DMS53 treated with DMSO at 0.1 percent for 48 hours (cell line): ENCODE data around the gene SEPSECS.
A peak's percentile ranks its signal among the peaks of the same experiment; 100 is the strongest.

Experiments used
- DNase-seq: peaks from one replicate; lab custom pipeline; 2025; ENCODE audit not compliant: unreplicated experiment; lab: John Stamatoyannopoulos, UW

Gene SEPSECS

GRCh38 chr4:25157081-25157480 is 3.2 kb downstream of the SEPSECS start:
- no peak for DNase-seq

GRCh38 chr4:25155947-25156346 is 4.3 kb downstream of the SEPSECS start:
- no peak for DNase-seq

DNA sequence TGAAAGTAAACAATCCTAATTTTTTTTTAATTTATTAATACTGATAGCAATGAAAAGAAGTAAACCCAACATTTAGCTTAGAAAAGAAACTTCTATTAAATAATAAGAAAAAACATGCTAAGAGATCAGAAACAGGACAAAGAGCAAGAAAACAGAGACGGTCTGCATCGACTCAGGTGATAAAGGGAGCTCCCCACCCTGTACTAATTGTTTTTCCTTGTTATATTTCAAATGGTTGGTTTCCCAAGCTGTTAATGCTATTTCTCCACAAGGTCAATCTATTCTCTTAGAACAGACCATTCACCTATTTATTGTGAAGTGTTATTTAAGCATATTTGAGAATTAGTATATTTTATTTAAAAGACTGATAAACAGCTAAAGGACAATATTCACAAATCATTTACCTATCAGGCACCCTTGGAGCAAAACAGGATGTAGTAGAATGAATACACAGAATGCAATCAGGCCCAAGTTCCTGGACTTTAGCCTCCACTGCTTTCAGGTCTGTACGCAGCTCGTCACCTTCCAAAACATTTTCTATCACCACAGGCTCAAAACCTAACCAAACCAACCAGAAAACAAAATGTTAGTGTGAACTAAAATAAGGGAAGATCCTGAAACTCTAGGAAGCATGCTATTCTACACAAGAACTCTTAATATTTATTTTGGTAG is 5.5 kb downstream of the SEPSECS start:
- DNase-seq = peak; percentile 83

- DNase-seq = no peak
Observed at GRCh38 chr4:25146076-25146475, 14.2 kb downstream of the SEPSECS start.

- peak; percentile 69 for DNase-seq
Observed at GRCh38 chr4:25144870-25145481, 15.3 kb downstream of the SEPSECS start.

GRCh38 chr4:25142468-25142867 is 17.8 kb downstream of the SEPSECS start:
- no peak for DNase-seq

DNA sequence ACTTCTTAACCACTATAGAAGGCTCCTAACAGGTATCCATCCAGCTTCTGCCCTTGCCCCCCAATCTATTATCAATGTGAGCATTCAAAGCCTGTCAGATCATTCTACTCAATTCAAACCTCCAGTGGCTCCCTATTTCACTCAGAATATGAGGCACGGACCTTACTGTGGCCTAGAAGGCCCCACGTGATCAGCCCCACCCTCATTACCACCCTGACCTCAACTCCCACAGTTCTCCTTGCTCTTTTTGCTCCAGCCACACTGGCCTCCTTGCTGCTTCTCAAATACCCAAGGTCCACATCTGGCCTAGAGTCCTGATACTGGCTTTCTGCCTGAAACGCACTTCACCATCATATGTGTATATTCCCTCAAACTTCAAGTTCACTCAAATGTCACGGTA is 18.7 kb downstream of the SEPSECS start:
- DNase-seq = no peak

DNA sequence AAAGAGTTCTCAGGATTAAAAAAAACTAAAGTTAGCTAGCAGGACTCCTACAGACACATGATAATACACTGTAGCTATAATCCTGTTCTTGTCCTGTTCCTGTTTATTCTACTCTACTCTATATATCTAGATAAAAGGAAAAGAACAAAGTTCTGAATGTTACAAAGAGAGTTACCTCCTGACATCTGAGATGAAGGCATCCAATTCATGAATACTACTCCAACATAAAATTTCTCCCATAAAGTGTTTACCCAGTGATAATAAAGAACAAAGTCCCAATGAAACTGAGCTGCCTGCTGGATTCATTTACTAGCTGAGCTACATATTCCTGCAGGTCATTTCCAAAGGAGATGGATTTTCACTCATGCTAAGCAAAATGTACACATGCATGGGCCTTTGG is 27.1 kb downstream of the SEPSECS start:
- DNase-seq = no peak

GRCh38 chr4:25131926-25132325 is 28.3 kb downstream of the SEPSECS start:
- no peak for DNase-seq

DNA sequence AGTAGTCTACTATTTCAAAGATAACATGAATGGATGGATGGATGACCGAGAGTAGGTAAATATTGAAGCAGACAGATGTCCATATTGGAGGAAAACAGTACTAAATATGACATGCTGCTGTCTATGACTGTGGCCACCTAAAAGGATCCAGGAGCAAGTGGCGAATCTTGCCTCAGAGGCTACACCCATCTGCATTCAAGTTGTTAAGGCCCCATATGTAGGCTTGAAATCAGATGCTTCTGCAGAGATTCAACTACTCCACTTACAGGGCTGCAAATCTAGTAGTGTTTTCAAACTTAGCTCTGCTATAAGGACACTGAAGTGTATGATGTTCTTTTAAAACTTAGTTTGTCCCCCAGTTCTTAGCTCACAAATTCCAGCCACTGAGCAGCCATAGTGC is 28.9 kb downstream of the SEPSECS start:
- no peak for DNase-seq

DNA sequence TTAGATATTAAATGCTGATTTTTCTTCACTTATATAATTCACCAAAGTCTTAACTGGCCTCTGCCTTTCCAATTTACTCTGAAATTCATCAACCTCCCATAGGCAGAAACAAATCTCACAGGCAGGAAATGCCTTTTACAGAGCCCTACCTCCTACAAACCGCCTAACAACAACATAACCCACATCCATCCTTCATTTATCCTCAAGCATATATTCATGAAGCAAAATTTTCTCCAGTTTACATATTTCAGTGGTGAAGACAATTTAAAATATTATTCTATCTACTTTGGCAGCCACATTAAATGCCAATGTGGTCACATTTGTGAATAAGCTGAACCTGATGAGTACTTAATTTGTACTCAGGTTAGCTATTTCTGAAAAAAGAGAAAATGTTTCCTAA is 30.3 kb downstream of the SEPSECS start:
- no peak for DNase-seq

GRCh38 chr4:25128671-25129070 is 31.6 kb downstream of the SEPSECS start:
- no peak for DNase-seq

- DNase-seq = no peak
Observed at GRCh38 chr4:25123236-25123635, 37.0 kb downstream of the SEPSECS start.

DNA sequence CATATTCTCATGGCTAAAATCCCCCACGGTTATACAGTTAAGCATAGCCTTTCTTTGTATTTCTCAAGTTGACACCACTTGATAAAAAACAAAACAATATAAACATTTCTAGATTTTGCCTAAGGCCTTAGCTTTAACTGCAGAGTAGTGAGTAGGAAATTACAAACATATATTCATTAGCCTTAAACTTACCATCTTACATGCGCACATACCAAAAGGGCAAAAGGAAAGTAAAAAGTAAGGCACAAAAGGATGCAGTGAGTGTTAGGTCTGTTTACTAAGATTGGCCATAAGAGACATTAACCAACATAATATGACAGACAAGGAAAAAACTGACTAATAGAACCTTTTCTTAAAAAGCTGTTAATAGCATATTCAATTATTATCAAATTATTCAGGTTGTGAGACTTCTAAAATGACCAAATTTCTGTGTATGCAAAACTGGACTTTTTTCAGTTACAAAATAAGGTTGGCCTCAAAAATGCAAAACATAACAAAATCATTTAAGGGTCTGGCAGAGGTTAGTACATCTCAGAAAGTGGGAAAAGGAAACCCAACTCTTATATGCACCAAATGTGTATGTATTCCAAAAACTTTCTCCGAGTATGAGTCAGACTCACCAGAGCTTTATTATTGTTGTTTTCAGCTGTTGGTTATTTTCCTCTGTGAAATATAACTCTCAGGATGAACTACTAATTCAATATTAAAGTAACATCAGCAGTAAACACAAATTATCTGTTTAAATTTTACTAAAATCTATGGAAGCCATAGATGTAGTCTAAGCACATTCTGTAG is 39.9 kb downstream of the SEPSECS start:
- no peak for DNase-seq

DNA sequence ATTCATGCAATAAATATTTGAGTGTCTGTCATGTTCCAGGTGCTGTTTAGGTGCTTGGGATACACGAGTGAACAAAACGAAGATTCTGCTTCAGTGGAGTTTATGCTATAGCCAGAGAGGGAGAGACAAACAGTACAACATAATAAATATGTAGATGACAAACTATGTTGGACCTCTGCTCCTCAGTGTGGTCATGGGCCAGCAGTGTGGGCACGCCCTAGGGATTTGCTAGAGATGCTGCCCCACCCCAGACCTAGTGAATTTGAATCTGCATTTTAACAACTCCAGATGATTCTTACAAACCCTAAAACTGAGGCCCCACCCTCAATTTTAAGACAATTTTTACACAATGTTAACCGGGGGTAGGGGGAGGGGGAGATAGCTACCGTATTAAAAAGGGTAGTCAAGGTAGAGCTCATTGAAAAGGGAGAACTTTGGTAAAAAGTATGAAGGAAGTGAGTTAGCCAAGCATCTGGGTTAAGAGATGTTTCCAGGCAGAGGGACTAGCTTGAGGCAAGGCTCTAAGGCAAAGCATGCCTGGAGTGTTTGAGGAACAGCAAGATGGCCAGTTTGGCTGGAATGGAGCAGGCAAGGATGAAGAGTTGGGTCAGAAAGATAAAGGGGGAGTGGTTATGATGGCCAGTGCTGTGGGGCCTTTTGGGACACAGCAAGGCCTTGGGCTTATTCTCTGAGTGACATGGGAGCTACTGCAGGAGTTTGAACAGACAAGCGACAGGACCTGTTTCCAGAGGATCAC is 42.4 kb downstream of the SEPSECS start:
- DNase-seq = no peak

GRCh38 chr4:25117274-25117673 is 43.0 kb downstream of the SEPSECS start:
- DNase-seq = no peak

GRCh38 chr4:25113915-25114904 is 46.0 kb downstream of the SEPSECS start:
- no peak for DNase-seq

DNA sequence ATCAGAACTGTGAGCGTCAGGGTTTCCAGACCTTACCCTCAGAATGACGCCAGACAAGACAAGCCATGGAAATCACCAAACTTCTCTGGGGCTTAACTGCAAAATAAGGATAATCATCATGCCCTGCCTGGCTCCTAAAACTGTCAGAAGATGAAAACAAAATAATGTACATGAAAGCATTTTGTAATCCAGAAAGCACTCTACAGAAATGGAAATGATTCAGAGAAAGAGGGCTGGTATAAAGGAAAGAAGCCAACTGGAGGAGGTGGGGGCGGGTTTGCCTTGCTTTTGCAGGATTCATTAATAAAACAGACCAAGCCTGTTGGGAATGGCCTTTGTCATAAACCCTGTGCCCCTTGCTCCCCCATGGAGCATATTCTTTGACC is 47.3 kb downstream of the SEPSECS start:
- DNase-seq = no peak

DNA sequence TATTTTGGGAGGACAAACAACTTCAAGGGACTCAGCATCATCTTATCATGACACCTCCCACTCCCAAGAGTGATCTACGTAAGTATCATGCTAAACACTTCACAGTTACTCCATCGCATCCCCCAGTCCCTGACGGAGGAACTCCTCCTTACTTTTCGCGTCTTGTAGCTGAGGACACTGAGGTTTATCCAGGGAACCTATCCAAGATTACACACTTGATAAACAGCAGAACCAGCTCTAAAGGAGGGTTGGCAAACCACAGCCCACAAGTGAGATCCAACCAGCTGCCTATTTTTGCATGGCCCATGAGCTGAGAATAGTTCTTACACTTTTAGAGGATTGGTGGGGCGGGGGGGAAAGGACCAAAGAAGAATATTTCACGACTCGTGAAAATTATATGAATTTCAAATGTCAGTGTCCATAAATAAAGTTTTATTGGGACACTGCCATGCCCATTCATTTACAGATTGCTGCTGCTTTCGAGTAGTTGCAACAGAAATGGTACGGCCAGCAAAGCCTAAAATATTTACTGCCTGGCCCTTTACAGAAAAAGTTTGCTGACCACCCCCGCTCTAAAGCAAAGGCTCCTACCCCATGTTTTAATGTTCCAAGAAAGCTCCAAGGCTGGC is 47.8 kb downstream of the SEPSECS start:
- DNase-seq = no peak

DNA sequence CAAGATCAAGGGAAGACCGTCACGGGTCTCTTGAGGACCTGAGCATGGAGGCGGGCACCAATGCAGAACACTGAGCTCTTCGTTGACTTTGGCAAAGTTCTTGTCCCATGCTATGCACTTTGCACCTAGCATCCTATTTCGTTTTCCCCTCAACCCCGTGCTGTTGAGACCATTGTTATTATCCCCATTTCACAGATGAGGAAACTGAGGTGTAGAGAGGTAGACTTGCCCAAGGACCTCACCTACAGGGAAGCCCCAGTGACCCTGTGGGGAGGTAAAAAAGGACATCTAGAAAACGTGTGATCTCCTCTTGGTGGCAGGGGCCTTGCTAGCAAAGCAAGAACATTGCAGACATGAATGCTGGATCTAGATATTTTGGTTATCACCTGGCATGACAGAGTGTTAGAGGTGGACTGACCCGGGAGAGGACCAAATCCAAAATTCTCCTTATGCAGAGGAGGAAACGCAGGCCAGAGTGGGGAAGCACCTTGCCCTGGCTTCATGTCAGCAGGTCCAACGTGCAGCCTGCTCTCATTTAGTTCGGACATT is 48.5 kb downstream of the SEPSECS start:
- DNase-seq = no peak
